ENCODE data around the gene SLC26A6. TPM values are rescaled to one million over a fixed set of nuclear protein-coding genes. Genes with fewer than 3 reads are reported as not detected.

The SLC26A6 gene
- total and polyA plus RNA-seq, 8 donors: 14.8 to 279 (median 54.0) TPM

- intact Hi-C loops (cut with DNase I; ENCODE audit: low total_unique reads): no loop called here
- no peak overlapping the region for H3K4me3 ChIP-seq
- H3K36me3 ChIP-seq: no peaks in the 10 kb centered on the region
- no peak for TF ChIP-seq CTCF (IDR thresholded peaks at IDR 0.05)
- TF ChIP-seq POLR2A (IDR thresholded peaks at IDR 0.05): no peak
- TF ChIP-seq EP300 (IDR thresholded peaks at IDR 0.05): no peak
- TF ChIP-seq POLR2AphosphoS5 (IDR thresholded peaks at IDR 0.05): no peak
- DNase-seq: no peak
- H3K27me3 ChIP-seq: no peaks in the 10 kb centered on the region
- no peaks in the 10 kb centered on the region for H3K9me3 ChIP-seq
- H3K27ac ChIP-seq: no peak overlapping the region
- 78 to 86% (median 85%) methylated on average over 4 to 9 of the region's 9 CpGs for WGBS, 5 donors
- no peaks in the 10 kb centered on the region for H3K4me1 ChIP-seq
These were observed 12.5 kb upstream of the SLC26A6 start for GRCh38 chr3:48647714-48648113.

GRCh38 chr3:48644898-48645760 lies 9.9 kb upstream of the SLC26A6 start:
- Histone ChIP-seq H3K27ac (no peak overlapping the region), H3K36me3 (no peaks in the 10 kb centered on the region), H3K4me1 (no peaks in the 10 kb centered on the region), H3K9me3 (no peaks in the 10 kb centered on the region), H3K4me3 (no peak overlapping the region), H3K27me3 (no peaks in the 10 kb centered on the region)
- no peak for TF ChIP-seq POLR2AphosphoS5 (IDR thresholded peaks at IDR 0.05)
- TF ChIP-seq CTCF (IDR thresholded peaks at IDR 0.05): no peak
- TF ChIP-seq EP300 (IDR thresholded peaks at IDR 0.05): no peak
- intact Hi-C loops (cut with DNase I; ENCODE audit: low total_unique reads): no loop called here
- DNase-seq: no peak
- 87 to 95% (median 89%) methylated on average over 18 to 22 of the region's 22 CpGs for WGBS, 5 donors

GRCh38 chr3:48642605-48643004 lies 7.3 kb upstream of the SLC26A6 start:
- H3K27ac ChIP-seq: no peak overlapping the region

GRCh38 chr3:48641396-48641795 lies 6.1 kb upstream of the SLC26A6 start:
- intact Hi-C loops (cut with DNase I; ENCODE audit: low total_unique reads): no loop called here
- TF ChIP-seq CTCF (IDR thresholded peaks at IDR 0.05) (no peak), EP300 (IDR thresholded peaks at IDR 0.05) (no peak)
- WGBS, 5 donors: 94 to 100% (median 97%) methylated on average over 1 to 3 of the region's 3 CpGs
- Histone ChIP-seq H3K9me3 (no peaks in the 10 kb centered on the region), H3K4me3 (no peak overlapping the region), H3K27ac (no peak overlapping the region), H3K27me3 (no peaks in the 10 kb centered on the region), H3K4me1 (peaks cover 3 to 5% (median 4%) of the 10 kb centered on the region in 4 donors), H3K36me3 (no peaks in the 10 kb centered on the region)
- DNase-seq: no peak

More at GRCh38 chr3:48642605-48643004, 7.3 kb upstream of the SLC26A6 start:
- no peaks in the 10 kb centered on the region for H3K4me1 ChIP-seq
- no peaks in the 10 kb centered on the region for H3K36me3 ChIP-seq
- 92 to 96% (median 94%) methylated on average over 9 to 12 of the region's 12 CpGs for WGBS, 5 donors
- intact Hi-C loops (cut with DNase I; ENCODE audit: low total_unique reads): no loop called here
- TF ChIP-seq POLR2A (IDR thresholded peaks at IDR 0.05) (no peak), POLR2AphosphoS5 (IDR thresholded peaks at IDR 0.05) (no peak), CTCF (IDR thresholded peaks at IDR 0.05) (no peak), EP300 (IDR thresholded peaks at IDR 0.05) (no peak)
- no peaks in the 10 kb centered on the region for H3K27me3 ChIP-seq
- H3K4me3 ChIP-seq: no peak overlapping the region
- DNase-seq: no peak
- H3K9me3 ChIP-seq: no peaks in the 10 kb centered on the region
